AG04450 (cell line): ENCODE measurements around the gene GRIN2B. TPM values are rescaled to one million over a fixed set of nuclear protein-coding genes. Genes with fewer than 3 reads are reported as not detected.

ENCODE experiments used
- CTCF ChIA-PET: fragments of 300-600, 350-600 bp; formaldehyde crosslinking; extraction: SDS; loops from one replicate; lab custom pipeline; 2022; ENCODE audit warnings: antibody characterized with exemption, inconsistent platforms; lab: Charles Lee
- POLR2A ChIA-PET: fragments of 350-600 bp; formaldehyde crosslinking; extraction: SDS; loops from one replicate; lab custom pipeline; 2021; ENCODE audit warnings: antibody characterized with exemption, inconsistent platforms; lab: Yijun Ruan, JAX
- DNase-seq: peaks from one replicate; pipeline ENCODE4 v3.0.0-alpha.2; 2011; ENCODE audit warnings: low read depth, low spot score
- H3K27ac ChIP-seq: one replicate; pipeline ENCODE4 v1.5.1; 2012; ENCODE audit warnings: low read depth, low read length, control low read depth
- H3K27me3 ChIP-seq: one replicate; pipeline ENCODE4 v1.6.0; 2012; ENCODE audit warnings: low read length; ENCODE audit not compliant: control insufficient read depth, insufficient read depth
- H3K4me3 ChIP-seq: 2 replicates; pipeline ENCODE4 v1.5.1; 2011; ENCODE audit warnings: mild to moderate bottlenecking, low read depth, low read length, control low read depth
- H3K9me3 ChIP-seq: 2 replicates; pipeline ENCODE4 v1.5.1; 2012; ENCODE audit warnings: low read length; ENCODE audit not compliant: control insufficient read depth, insufficient read depth
- CTCF ChIP-seq: IDR thresholded peaks from 2 replicates; pipeline ENCODE4 v1.5.1; 2011; ENCODE audit warnings: low read depth, low read length, control low read depth, inconsistent platforms
- polyA plus RNA-seq: library from polyadenylated mRNA; depleted of rRNA; stranded (reverse); fragments of >200 nt; gene quantifications from 2 replicates; pipeline ENCODE4 v1.2.3, GENCODE V29; 2011

Gene GRIN2B
- polyA plus RNA-seq, 1 experiment = not detected

- no peak for DNase-seq
- H3K9me3 ChIP-seq = no peaks in the 10 kb centered on the region; the same call in 1 of the 2 replicates
- CTCF ChIA-PET = no interaction called here
- no peaks in the 10 kb centered on the region for H3K27me3 ChIP-seq
- POLR2A ChIA-PET = no interaction called here
- no peak for TF ChIP-seq CTCF
- H3K4me3 ChIP-seq = no peak overlapping the region
- H3K27ac ChIP-seq = no peak overlapping the region
Observed at GRCh38 chr12:13950502-13950901, 30.9 kb downstream of the GRIN2B start.

- Histone ChIP-seq H3K9me3 (no peaks in the 10 kb centered on the region; the same call in 1 of the 2 replicates), H3K27ac (no peak overlapping the region), H3K27me3 (no peaks in the 10 kb centered on the region), H3K4me3 (no peak overlapping the region)
- no peak for TF ChIP-seq CTCF
- POLR2A ChIA-PET = no interaction called here
- CTCF ChIA-PET = no interaction called here
- DNase-seq = no peak
Observed at GRCh38 chr12:13948621-13949020, 32.8 kb downstream of the GRIN2B start.

- no peaks in the 10 kb centered on the region for H3K27me3 ChIP-seq
- CTCF ChIA-PET = no interaction called here
- DNase-seq = no peak
- H3K27ac ChIP-seq = no peak overlapping the region
- TF ChIP-seq CTCF = no peak
- no peaks in the 10 kb centered on the region for H3K9me3 ChIP-seq
- H3K4me3 ChIP-seq = no peak overlapping the region
- POLR2A ChIA-PET = no interaction called here
Observed at GRCh38 chr12:13947276-13947946, 34.0 kb downstream of the GRIN2B start.

GRCh38 chr12:13945641-13946040 lies 35.8 kb downstream of the GRIN2B start:
- ChIA-PET POLR2A (no interaction called here), CTCF (no interaction called here)
- no peak for TF ChIP-seq CTCF
- Histone ChIP-seq H3K9me3 (no peaks in the 10 kb centered on the region), H3K27ac (no peak overlapping the region), H3K4me3 (no peak overlapping the region), H3K27me3 (no peaks in the 10 kb centered on the region)
- no peak for DNase-seq

GRCh38 chr12:13945236-13945635 lies 36.2 kb downstream of the GRIN2B start:
- TF ChIP-seq CTCF = no peak
- POLR2A ChIA-PET = no interaction called here
- Histone ChIP-seq H3K27ac (no peak overlapping the region), H3K4me3 (no peak overlapping the region), H3K27me3 (no peaks in the 10 kb centered on the region), H3K9me3 (no peaks in the 10 kb centered on the region)
- no peak for DNase-seq
- CTCF ChIA-PET = no interaction called here
